HG02938 (cell line): ENCODE results near the gene ANKK1.

ENCODE experiments used
- ATAC-seq: cut with Tn5 transposase; IDR thresholded peaks from one replicate; pipeline ENCODE4 v1.9.1; 2021; ENCODE audit warnings: mild to moderate bottlenecking, moderate library complexity; ENCODE audit not compliant: unreplicated experiment

The ANKK1 gene

DNA sequence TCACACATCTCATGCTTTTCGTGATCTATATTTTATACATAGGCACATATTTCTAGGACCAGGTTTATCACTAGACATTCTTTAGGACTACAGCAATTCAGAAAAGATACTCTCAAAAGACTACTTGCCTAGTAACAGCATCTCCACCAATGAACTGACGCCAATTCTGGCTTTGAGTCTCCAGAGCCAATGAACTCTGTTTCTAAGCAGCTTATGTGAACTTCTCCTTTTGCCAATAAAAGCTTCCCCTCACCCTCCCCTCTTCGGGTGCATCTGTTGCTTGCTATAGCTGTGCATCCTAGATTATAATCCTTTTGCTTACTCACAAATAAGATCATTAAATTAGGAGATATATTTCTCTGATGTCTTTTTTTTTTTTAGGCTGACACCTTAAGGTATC is 11.4 kb upstream of the ANKK1 start:
- peak; percentile 78 for ATAC-seq

DNA sequence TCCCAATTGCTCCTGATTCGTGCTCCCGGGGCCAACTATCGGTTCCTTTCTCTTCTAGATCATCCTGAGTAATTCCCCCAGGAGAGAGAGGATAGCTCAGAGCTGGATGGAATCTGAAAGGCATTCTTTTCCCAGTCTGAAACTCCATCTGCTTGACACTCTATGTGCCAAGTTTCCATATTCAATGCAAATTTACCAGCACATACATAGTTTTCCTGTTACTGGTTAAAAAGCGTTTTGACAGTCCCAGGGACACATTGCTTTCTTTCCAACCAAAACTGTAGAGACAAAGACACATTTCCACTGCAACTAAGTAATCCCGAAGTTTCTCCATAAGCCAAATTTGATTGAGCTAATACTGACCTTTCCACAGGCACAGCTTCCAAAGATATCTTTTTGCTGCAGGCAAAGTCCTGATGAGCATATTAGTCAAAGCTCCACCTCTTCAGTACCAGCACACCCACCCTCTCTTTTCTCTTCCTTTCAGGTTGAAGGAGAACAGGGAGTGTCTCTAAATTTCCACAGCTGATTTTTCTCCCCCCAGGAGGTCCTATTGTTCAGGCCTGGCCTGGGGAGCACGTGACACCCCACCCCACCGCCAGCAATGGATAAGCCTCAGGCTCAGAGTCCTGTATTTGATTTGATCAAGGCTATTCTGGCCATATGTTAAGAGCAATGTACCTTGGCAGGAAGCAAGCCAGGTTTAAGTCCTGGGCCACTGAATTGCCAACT is 9.7 kb upstream of the ANKK1 start:
- ATAC-seq = no peak

DNA sequence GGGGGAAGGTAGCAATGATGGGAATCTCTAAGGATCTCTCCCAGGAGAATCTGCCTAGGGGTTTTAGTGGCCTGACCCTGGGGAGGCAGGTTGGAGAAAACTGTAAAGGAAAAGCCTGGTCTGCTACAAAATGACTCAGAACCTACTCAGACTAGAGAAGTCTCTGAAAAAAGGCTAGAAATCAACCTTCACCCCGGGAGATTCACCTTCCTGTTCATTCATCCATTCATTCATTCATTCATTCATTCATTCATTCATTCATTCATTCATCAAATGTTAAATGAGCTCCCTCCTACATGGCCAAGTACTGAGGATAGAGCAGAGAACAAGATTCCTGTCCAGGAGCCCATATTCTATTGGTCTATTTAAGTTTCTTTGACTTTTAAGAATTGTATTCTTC is 8.9 kb upstream of the ANKK1 start:
- ATAC-seq = no peak

DNA sequence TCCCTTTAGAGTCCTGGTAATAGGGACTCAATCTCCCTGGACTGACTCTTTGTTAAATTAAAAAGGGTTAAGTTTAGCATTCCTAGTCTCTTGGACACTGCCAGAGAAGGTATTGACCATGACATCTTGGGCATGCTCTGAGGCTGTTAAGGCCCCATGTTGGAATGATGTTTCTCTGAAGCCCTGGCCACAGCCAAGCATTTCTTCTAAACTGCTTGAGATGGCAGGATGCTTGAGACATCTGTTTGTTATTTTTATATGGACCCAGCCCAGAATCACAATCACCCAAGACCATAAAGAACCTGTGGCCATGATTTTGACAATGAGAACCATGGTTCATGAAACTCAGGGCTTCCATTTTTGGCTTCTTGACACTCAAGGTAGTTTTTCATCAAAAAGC is 5.5 kb upstream of the ANKK1 start:
- ATAC-seq = no peak

DNA sequence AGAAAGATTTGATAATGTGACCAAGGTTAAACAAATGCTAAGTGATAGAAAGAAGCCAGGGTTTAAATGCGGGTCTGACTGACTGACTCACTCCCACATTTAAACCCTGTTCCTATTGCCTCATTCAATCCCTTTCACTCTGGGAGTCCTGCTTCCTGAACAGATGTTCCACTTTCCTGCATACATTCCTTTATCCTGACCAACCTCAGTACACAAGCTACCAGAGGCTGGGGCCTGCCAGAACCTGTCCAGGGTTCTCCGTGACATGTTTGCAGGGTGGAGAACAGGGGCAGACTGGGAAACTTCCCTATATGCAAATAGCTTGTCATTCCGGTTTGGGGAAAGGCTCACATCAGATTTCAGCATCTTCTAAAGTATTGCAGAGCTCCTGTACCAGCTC is 3.0 kb upstream of the ANKK1 start:
- ATAC-seq = no peak

DNA sequence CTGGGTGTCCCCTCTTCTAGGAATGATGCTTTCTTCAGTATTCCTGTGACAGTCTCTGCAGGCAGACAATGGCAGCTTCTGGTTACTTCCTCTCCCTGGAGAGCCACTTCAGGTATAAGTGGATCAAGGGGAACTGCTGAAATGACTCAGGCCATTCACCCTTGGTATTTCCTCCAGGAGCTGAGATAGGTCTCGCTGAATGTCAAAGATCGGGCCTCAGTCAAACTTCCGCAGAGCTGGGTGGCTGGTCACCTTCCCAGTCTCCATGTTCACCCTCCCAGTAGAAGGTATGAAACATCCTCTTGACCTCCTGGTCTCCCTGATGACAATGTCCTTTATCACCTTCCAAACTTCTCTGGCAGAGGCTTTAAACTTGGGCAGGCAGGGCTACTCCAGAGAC is 1.8 kb upstream of the ANKK1 start:
- ATAC-seq = no peak

DNA sequence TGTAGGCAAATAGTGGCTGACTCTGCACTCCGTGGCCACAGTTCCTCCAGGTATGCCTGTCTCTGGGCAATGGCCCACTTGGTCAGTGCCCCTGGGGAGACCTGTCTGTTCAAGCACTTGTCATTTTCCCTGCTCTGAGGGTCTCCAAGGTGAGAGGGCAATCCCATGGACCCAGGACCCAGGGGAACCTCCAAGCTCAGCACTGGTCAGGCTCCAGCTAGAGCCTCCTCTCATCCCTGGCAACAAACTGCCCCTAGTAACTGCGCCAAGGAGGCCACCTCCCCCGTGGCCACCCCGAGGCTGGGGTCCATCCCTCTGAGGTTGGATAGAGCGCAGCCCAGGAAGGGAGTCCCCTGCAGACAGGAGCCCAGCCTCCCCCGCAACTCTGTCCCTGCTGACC is 713 bp upstream of the ANKK1 start:
- ATAC-seq = no peak

DNA sequence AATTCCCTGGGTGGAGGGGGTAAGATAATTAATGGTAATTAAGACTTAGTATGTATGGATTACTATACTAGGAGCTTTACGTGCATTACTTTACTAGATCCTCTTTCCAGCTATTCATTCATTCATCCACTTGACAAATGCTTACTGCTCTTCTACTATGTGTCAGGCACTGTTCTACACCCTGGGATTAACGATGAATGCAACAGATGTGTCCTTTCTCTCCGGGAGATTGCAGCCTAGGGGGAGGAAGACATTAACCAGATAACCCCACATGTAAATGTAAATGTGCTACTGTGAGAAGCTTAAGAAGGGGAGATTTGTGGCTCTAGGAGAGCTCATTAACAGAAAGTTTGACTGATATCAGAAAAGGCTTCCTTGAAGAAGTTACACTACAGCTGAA is 1.7 kb downstream of the ANKK1 start:
- ATAC-seq = no peak

DNA sequence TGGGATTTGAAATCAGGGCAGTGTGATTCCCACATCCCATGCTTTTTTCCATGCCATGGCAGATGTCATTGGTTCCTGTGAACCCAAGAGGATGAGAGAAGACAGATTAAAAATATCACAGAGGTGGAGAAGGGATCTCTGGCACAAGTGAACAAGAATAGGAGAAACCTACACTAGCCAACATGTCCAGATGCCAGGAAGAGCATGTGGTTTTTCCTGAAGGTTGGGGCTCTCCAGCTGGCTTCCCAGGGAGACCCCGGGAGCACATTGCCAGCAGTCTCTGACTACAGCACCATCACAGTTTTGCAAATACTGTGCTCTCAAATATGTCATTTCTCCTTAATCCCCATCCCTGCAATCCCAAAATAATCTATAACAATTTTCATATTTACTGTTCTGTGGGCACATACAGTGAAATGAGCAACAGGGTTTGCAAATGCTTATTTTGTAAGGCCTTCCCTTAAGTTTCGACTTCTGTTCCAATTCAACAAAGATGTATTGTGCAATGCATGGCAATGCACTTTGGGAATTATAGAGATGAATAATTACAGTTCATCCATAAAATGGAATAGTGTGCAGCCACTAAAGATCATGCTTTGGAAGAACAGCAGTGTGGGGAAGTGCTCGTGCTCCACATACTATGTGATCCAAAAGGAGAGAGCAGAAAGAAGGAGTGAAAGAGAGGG is 4.8 kb downstream of the ANKK1 start:
- no peak for ATAC-seq

DNA sequence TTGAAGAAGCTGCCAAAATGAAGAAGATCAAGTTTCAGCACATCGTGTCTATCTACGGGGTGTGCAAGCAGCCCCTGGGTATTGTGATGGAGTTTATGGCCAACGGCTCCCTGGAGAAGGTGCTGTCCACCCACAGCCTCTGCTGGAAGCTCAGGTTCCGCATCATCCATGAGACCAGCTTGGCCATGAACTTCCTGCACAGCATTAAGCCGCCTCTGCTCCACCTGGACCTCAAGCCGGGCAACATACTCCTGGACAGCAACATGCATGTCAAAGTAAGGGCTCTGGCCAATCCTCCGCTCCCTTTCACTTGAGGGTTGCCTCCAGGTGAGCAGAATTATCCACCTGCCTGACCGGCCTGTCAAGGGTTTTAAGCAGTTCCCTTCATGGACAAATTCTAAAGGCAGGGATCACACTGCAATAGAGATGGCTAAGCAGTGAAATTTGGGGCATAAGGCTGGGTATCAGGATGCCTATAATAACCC is 6.0 kb downstream of the ANKK1 start:
- ATAC-seq = no peak

DNA sequence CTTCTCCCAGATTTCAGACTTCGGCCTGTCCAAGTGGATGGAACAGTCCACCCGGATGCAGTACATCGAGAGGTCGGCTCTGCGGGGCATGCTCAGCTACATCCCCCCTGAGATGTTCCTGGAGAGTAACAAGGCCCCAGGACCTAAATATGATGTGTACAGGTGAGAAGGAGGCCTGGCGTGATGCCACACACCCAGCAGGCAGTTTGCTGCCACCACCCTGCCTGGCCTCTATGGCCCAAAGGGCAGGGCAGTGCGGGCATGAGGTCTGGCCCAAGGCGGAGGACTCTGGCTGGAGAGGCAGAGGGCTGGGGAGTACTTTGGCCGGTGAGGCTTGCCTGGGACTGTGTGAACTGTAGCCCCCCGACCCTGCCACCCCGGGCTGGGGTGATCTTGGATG is 7.3 kb downstream of the ANKK1 start:
- ATAC-seq = no peak

DNA sequence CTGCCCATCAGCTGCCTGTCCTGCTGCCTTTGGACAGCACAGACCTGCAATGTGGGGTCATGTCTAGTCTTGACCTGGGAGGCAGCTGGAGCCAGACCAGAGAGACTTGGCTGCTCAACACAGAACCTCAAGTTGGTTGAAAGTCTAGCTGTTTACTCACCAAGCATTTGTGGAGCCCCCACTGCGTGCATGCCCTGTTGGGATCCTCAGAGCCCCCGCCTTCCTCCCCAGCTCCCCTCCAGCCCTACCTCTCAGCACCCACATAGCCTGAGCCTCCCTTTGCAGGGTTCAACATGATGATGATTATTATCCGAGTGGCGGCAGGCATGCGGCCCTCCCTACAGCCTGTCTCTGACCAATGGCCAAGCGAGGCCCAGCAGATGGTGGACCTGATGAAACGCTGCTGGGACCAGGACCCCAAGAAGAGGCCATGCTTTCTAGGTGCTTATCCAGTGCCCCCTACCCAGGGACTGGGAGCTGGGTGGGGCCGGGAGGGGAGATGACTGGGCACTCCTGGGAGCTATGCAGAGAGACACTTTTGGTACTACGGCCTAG is 8.3 kb downstream of the ANKK1 start:
- no peak for ATAC-seq

DNA sequence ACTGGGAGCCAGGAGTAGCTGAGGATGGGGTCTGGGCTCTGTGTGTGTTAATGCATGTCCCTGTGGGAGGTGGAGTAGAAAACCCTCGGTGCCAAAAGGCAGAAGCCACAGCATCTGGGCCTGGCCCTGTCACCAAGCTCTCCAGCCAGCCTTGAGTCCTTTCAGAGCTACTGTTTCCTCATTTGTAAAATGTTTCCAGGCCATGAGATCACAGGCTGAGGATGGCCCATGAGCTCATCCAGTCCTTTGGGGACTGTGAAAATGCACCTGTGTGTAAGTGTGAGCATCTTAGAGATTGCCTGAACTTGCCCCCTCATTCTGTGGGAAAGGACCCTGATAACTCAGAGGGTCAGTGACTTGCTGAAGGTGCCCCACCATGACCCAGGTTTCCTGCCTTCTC is 9.1 kb downstream of the ANKK1 start:
- ATAC-seq = no peak

DNA sequence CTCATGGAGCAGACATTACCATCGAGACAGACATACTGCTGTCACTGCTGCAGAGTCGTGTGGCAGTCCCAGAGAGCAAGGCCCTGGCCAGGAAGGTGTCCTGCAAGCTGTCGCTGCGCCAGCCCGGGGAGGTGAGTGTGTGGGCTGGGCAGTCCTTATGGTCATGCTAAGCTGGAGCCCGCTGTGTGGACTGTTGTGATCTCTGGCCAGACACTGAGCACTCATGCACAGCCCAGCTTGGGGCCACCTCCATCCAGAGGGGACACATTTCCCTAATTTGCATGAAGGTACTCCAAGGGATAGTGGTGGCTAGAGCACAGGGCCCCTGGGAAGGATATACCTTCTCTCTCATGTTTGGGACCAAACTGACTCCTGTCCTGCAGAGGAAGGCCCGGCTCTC is 9.6 kb downstream of the ANKK1 start:
- no peak for ATAC-seq

DNA sequence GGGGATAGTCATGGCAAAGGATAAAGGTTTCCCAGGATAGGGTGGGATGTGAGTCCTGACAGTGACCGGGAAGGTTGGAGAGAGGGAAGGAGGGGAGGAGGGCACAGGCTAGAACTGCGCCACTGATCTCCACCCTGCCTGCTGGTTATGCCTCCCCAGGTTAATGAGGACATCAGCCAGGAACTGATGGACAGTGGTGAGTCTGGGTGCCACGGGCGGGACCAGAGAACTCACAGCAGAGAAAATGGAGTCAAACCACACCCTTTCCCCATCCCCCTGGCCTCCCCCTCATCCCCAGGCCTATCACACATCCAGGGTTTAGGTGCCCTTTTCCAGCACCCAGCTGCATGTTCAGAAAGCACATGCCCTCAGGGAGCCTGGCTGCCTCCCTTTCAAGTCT is 10.2 kb downstream of the ANKK1 start:
- ATAC-seq = no peak

DNA sequence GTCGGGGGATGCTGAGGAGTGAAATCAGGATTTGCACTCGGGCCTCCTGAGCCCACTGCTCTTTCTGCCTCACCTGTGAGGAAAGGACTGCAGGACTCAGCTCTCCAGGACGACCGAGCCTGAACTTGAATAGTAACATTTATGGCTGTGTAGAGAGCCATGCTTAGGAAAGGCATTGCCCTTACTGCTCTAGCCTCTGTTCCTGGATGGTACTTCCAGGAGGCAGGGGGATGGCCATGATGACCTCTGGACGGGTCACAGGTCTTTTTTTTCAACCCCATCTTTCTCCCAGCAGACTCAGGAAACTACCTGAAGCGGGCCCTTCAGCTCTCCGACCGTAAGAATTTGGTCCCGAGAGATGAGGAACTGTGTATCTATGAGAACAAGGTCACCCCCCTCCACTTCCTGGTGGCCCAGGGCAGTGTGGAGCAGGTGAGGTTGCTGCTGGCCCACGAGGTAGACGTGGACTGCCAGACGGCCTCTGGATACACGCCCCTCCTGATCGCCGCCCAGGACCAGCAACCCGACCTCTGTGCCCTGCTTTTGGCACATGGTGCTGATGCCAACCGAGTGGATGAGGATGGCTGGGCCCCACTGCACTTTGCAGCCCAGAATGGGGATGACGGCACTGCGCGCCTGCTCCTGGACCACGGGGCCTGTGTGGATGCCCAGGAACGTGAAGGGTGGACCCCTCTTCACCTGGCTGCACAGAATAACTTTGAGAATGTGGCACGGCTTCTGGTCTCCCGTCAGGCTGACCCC is 11.3 kb downstream of the ANKK1 start:
- ATAC-seq = no peak

DNA sequence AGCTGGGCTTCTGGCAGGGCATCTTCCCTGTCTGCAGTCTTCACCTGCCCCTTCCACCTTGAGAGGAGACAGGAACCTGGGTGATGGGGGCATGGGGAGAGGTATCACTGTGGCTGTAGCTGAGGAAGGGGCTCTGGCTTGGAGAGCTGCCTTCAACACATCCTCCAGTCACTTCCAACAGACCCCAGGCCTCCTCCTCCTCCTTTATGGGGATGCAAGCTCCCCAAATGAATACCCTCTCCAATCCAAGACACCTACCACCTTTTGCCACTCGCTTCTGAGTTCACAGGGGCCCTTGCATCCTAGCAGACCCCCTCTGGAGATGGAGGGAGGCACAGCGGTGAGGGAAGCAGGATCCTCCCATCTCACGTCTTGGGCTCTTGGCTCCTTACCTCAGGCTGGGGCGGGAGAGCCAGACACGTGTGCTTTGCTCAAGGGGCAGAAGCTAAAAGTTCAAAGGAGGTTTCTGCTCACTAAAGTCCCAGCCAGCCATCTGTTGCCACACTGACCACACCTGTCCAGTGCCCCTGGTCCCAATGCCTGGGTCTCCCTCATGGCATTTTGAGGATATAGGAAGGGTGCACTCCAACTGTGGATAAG is 13.2 kb downstream of the ANKK1 start:
- no peak for ATAC-seq

DNA sequence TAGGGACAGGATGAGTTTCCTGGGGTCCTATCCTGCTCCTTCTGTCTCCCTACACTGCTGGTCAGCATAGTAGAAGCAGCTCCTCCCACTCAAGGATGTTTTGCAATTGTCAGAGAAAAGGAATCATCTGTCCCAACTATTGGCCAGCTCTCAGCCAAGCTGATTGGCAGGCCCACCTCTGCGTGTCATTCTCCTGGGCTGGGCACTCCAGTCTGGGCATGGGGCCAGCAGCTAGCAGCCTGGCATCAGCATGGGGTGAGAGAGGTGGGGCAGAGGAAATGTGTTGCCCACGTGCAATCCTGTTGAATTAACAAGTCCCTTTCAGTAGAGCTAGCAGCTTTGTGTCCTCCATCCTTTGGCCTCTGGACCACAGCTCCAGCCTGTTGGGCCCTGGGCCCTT is 14.1 kb downstream of the ANKK1 start:
- no peak for ATAC-seq

DNA sequence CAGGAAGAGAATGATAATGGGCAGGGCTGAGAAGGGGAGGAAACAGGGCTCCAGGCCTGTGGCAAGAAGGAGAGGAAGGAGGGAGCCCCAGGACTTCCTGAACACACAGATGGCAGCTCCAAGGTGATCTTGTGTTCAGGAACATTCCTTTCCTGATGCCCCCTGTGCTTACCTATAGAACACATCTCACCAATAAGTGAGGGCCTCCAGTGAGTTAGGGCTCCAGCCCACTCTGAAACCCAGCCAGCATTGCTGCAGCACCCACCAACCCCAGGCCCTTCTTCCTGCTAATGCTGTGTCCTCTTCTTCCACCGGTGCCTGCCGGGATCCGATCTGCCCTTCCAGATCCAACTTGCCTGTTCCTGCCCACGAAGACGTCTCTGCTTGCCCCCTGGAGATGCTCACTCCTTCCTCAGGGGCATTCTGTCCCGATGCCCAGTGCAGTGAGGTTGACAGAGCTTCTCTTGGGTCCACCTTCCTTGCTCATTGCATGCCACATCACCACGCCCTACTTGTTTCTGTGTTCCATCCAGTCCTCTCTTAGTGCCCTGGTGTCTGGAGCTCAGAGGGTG is 17.4 kb downstream of the ANKK1 start:
- no peak for ATAC-seq

DNA sequence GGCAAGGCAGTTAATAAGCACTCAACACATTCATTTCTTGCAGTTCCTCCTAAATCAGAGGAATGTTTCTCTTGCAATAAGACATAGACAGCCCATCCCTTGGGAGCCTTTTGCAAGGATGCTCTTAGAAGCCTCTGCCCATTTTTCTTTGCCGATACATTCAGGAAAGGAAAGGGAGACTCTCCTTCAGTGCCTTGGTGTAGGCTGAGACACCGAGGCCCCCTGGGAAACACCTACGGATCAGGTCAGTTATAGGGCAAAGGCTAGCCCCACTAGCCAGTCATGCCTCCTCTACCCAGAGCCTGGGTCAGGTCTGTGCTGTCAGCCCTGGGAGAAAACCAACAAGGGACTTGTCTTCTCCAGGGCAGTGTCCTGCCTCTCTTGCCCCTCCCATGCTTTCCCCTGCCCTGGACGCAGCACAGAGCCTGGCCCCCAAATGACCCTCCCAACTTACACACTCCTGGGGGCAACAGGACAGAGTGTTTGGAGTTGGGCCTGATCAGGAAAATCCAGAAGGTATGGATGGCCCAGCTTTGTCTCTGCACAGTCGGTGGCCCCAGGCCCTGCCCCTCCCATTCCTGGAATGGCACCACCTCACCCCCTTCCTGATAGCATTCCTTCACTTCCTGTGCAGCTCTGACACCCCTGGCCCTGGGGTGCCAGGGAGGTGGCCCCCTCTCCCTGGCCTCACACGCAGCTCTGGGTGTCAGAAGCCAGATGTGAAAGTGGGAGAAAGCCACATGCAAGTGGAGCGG is 18.3 kb downstream of the ANKK1 start:
- ATAC-seq = no peak
